Effector memory CD4-positive, alpha-beta T cell (primary cell): Measurements from ENCODE around the gene CAMK4.

Experiments used
- DNase-seq, 3 donors: peaks; one replicate each; pipeline ENCODE4 v3.0.0-alpha.2; 2020
- H3K27ac ChIP-seq: 2 replicates; pipeline ENCODE4 v1.7.0; 2013; ENCODE audit warnings: mild to moderate bottlenecking, low read length, moderate library complexity; ENCODE audit not compliant: insufficient read depth, poor library complexity, severe bottlenecking
- H3K27me3 ChIP-seq: replicated peaks from 2 replicates; pipeline ENCODE4 v1.7.0; 2013; ENCODE audit warnings: mild to moderate bottlenecking, low read length; ENCODE audit not compliant: insufficient read depth, control insufficient read depth, poor library complexity, severe bottlenecking
- H3K36me3 ChIP-seq: 2 replicates; pipeline ENCODE4 v1.7.0; 2013; ENCODE audit warnings: mild to moderate bottlenecking, low read length, moderate library complexity; ENCODE audit not compliant: control insufficient read depth, insufficient read depth
- H3K4me1 ChIP-seq: 2 replicates; pipeline ENCODE4 v1.7.0; 2013; ENCODE audit warnings: low read length, mild to moderate bottlenecking; ENCODE audit not compliant: control insufficient read depth, insufficient read depth, poor library complexity, severe bottlenecking
- H3K4me3 ChIP-seq: 2 replicates; pipeline ENCODE4 v1.7.0; 2013; ENCODE audit warnings: low read length, low read depth, mild to moderate bottlenecking; ENCODE audit not compliant: insufficient read depth, poor library complexity, severe bottlenecking
- H3K9me3 ChIP-seq: 2 replicates; pipeline ENCODE4 v1.7.0; 2013; ENCODE audit warnings: mild to moderate bottlenecking, low read length, moderate library complexity; ENCODE audit not compliant: control insufficient read depth

The CAMK4 gene

DNA sequence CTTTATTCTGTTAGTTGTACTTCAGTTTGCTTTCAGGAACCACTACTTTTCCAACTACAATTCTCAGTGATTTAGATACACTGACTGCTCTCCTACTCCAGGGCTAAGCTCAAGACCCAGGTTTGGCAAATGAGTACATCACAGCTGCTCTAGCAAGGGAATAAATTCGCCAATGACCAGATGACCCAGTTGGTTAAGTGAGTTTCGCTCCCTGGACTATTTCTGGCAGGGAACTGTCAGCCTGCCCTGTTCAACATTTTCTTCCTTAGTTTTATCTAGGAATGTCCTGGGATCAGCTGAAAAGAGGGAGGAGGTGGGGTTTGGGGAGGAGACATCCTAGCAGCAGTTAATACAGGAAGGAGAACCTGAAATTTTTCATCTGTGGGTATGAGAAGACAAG is 294.6 kb downstream of the CAMK4 start:
- Histone ChIP-seq H3K4me1 (no peaks in the 10 kb centered on the region), H3K9me3 (no peaks in the 10 kb centered on the region), H3K27me3 (no peaks in the 10 kb centered on the region), H3K27ac (no peak overlapping the region), H3K36me3 (no peaks in the 10 kb centered on the region), H3K4me3 (no peak overlapping the region)
- no peak for DNase-seq

DNA sequence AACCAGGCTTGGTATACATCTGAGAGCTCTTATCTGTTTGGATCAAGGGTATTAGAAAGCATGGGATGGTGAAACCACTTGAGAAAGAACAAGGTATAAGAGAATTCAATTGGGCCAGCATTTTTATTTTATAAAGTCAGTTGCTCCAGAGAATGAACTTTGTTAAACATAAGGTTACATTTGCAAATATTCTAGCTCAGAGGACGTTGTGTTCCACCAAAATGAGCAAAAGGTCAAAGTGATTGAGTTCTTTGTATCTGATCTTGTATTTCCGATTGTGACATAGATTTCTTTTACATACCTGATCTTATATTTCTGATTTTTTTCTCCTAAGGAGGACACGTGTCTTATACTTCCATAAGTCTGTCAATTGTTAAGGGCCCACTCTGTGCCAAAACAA is 296.7 kb downstream of the CAMK4 start:
- no peak overlapping the region for H3K27ac ChIP-seq
- H3K4me3 ChIP-seq: no peak overlapping the region
- no peaks in the 10 kb centered on the region for H3K9me3 ChIP-seq
- H3K27me3 ChIP-seq: no peaks in the 10 kb centered on the region
- DNase-seq: no peak
- H3K36me3 ChIP-seq: no peaks in the 10 kb centered on the region
- no peaks in the 10 kb centered on the region for H3K4me1 ChIP-seq

- H3K4me3 ChIP-seq: no peak overlapping the region
- H3K27ac ChIP-seq: no peak overlapping the region
- no peaks in the 10 kb centered on the region for H3K36me3 ChIP-seq
- DNase-seq: no peak
- H3K4me1 ChIP-seq: peaks cover 9% of the 10 kb centered on the region
- H3K27me3 ChIP-seq: no peaks in the 10 kb centered on the region
- no peaks in the 10 kb centered on the region for H3K9me3 ChIP-seq
Observed at GRCh38 chr5:111528056-111528455, 303.9 kb downstream of the CAMK4 start.

DNA sequence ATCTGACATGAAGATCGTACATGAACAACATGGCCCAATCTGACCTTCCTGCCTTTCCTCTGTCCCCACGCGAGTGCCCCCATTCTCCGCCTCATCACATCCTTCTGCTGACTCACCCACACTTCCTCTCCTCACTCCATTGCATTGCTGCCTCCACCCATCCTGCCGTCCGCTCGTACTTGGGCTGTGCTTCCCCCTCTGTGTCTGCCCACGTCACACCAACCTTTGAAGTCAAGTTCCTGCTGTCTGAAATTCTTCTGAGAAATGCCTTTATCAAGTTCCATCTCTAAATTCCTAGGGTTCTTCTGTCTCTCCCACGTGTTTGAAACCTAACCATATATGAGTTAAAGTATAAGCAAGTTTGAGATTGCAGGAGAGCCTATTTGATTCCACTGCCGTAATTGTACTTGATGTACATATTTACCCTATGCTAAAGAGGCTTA is 306.1 kb downstream of the CAMK4 start:
- H3K4me3 ChIP-seq: no peak overlapping the region
- H3K9me3 ChIP-seq: no peaks in the 10 kb centered on the region
- H3K27me3 ChIP-seq: no peaks in the 10 kb centered on the region
- peak; percentile 83 to 88 (median 85) for DNase-seq
- peaks cover 9% of the 10 kb centered on the region for H3K4me1 ChIP-seq
- peak overlapping the region; percentile 71 for H3K27ac ChIP-seq
- H3K36me3 ChIP-seq: no peaks in the 10 kb centered on the region

DNA sequence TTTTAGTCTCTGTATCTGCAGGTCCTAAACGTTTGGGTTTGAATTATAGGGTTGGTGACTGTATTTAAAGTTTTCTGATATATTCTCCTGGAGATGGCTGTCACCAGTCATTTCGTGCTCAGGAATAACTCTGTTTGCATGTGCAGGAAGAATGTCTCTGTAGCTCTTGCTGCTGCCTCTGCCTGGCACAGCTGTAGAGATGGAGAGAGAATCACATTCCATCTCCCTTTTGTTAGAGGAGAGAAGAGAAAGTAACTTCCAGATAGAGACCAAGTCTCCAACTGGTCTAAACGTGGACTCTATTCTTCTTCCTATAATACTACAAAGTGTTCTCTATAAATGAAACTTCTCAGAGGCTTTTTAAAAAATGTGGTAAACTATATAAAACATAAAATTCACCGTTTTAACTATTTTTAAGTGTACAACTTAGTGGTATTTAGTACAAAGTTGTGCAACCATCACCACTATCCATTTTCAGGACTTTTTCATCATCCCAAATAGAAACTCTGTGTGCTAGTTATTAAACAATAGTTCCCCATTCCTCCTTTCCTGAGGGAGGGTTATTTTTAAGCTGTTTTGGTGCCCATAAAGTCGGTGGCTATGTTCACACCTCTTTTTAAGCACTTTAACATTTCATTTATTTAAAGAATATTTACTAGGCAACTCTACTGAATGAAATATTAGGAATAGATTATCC is 308.9 kb downstream of the CAMK4 start:
- no peak overlapping the region for H3K27ac ChIP-seq
- H3K4me1 ChIP-seq: peaks cover 9% of the 10 kb centered on the region
- no peaks in the 10 kb centered on the region for H3K36me3 ChIP-seq
- H3K9me3 ChIP-seq: no peaks in the 10 kb centered on the region
- H3K4me3 ChIP-seq: no peak overlapping the region
- no peaks in the 10 kb centered on the region for H3K27me3 ChIP-seq
- DNase-seq: no peak

GRCh38 chr5:111535879-111536549 is 311.8 kb downstream of the CAMK4 start:
- no peak overlapping the region for H3K27ac ChIP-seq
- no peaks in the 10 kb centered on the region for H3K9me3 ChIP-seq
- DNase-seq: no peak
- no peak overlapping the region for H3K4me3 ChIP-seq
- no peaks in the 10 kb centered on the region for H3K27me3 ChIP-seq
- H3K4me1 ChIP-seq: peaks cover 5% of the 10 kb centered on the region
- H3K36me3 ChIP-seq: no peaks in the 10 kb centered on the region

GRCh38 chr5:111537141-111538024 is 313.2 kb downstream of the CAMK4 start:
- no peak for DNase-seq
- Histone ChIP-seq H3K27me3 (no peaks in the 10 kb centered on the region), H3K4me3 (no peak overlapping the region), H3K9me3 (no peaks in the 10 kb centered on the region), H3K4me1 (no peaks in the 10 kb centered on the region), H3K36me3 (no peaks in the 10 kb centered on the region), H3K27ac (no peak overlapping the region)
